H1 (cell line): ENCODE measurements around the gene INPP5A. TPM values are rescaled to one million over a fixed set of nuclear protein-coding genes. Genes with fewer than 3 reads are reported as not detected.

Experiments
- ASH2L ChIP-seq: fragments of 200-600, 300-600 bp; sonication (generic); IDR thresholded peaks from one replicate; pipeline ENCODE4 v1.7.1; 2017; ENCODE audit warnings: low read length
- CTBP2 ChIP-seq: IDR thresholded peaks from 2 replicates; pipeline ENCODE4 v1.7.0; 2011; ENCODE audit warnings: borderline replicate concordance, mild to moderate bottlenecking, moderate library complexity, mixed read lengths, low read length; ENCODE audit not compliant: insufficient read depth, insufficient read length
- GABPA ChIP-seq: IDR thresholded peaks from 2 replicates; pipeline ENCODE4 v1.6.1; 2011; ENCODE audit warnings: mild to moderate bottlenecking, low read length, moderate library complexity, borderline replicate concordance; ENCODE audit not compliant: insufficient read depth
- NANOG ChIP-seq: IDR thresholded peaks from 2 replicates; pipeline ENCODE4 v1.6.1; 2011; ENCODE audit warnings: low read length, low read depth, mild to moderate bottlenecking, inconsistent platforms; ENCODE audit not compliant: insufficient read depth, poor library complexity, severe bottlenecking
- NRF1 ChIP-seq: IDR thresholded peaks from 2 replicates; pipeline ENCODE4 v1.6.1; 2011; ENCODE audit warnings: mild to moderate bottlenecking, low read depth, low read length, improper control_type of control experiment
- SIX5 ChIP-seq: IDR thresholded peaks from 2 replicates; pipeline ENCODE4 v1.6.1; 2011; ENCODE audit warnings: mild to moderate bottlenecking, low read depth, low read length
- TBP ChIP-seq: IDR thresholded peaks from 2 replicates; pipeline ENCODE4 v1.6.1; 2011; ENCODE audit warnings: low read depth, low read length, improper control_type of control experiment
- polyA plus RNA-seq, 7 experiments: library from polyadenylated mRNA; depleted of rRNA in 3 of 7; stranded (reverse) in 5 of 7; unstranded in 2 of 7; fragments of >200 nt in 5 of 7; fragments of 200-250 nt in 2 of 7; gene quantifications; 1 replicate in 5 of 7; 2 replicates in 1 of 7; 4 replicates in 1 of 7; pipeline versions ENCODE4 v1.2.1 to v1.2.3, GENCODE V29; 2011 to 2013; ENCODE audit warnings: missing spikeins in 2 of 7, mixed read lengths in 2 of 7
- total RNA-seq: library from RNA; stranded (reverse); fragmentation: NEBNext Ultra II Directional; extraction: Animal tissue kit (Norgen Biotek cat#: 25700); gene quantifications from 2 replicates; pipeline ENCODE4 v1.2.1, GENCODE V29; 2021

Gene INPP5A
- total and polyA plus RNA-seq, 2 of the 8 experiments (the other 6 are each of a cell fraction or from before 2014, with no cell fraction given), result 19.7 to 27.5 TPM

DNA sequence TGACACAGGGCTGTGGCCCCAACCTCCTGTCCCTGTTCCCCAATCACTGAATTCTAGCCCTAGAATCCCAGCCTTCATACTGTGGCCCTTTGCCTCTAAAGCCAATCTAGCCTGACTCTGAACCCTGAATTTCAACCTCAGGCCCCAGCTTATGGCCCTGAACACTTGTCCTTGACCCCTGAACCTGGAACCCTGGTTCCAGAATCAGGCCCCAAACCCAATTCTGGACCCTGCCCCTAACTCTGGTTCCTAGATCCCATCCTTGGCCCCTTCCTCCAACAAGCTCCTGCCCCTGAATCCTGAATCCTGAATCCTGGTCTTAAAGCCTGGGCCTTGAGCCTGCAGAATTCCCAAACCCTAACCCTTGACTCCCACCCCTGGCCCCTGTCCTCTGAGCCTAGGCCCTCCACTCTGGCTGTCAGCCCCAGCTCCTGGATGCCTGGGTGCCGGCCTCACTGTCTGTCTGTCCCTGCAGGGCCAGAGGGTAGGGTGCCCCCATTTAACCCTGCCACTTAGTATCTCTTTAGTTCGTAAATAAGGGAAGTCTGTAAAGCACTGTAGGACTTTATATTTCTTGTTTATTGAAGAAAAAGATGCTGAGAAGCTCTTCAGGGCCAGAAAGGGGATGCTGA, 1.3 kb downstream of the INPP5A start (continued):
- TF ChIP-seq ASH2L (no peak), NRF1 (no peak), CTBP2 (no peak), NANOG (no peak), SIX5 (no peak), TBP (no peak), GABPA (no peak)
